Heart right ventricle (tissue), 16 donors: ENCODE results near the gene TOMM5. TPM values are rescaled to one million over a fixed set of nuclear protein-coding genes. Genes with fewer than 3 reads are reported as not detected.
A peak's percentile ranks its signal among the peaks of the same experiment; 100 is the strongest.

Source experiments
- ATAC-seq, 8 donors: fragments of 200-7000 bp; cut with Tn5 transposase; one replicate each; pipeline ENCODE4 v1.9.1; 2020; ENCODE audit warnings: mild to moderate bottlenecking in 8 of 8, moderate library complexity in 8 of 8, moderate number of reproducible peaks in 1 of 8
- DNase-seq, 2 donors: peaks; one replicate each; pipeline ENCODE4 v3.0.0-alpha.2; 2020
- H3K27ac ChIP-seq, 10 donors: fragments of 200-600 bp; sonication (generic) in 2 of 10; one replicate each; pipeline versions ENCODE4 v1.5.0 to v1.8.0; 2020 to 2022; ENCODE audit warnings: mild to moderate bottlenecking in 3 of 10
- H3K27me3 ChIP-seq, 7 donors: fragments of 200-600 bp; one replicate each; pipeline ENCODE4 v1.8.0; 2021 to 2022; ENCODE audit warnings: mild to moderate bottlenecking in 2 of 7
- H3K36me3 ChIP-seq, 9 donors: fragments of 200-600 bp; sonication (generic) in 1 of 9; one replicate each; pipeline versions ENCODE4 v1.5.0 to v1.8.0; 2020 to 2022; ENCODE audit warnings: mild to moderate bottlenecking in 2 of 9
- H3K4me1 ChIP-seq, 9 donors: fragments of 200-600 bp; sonication (generic) in 1 of 9; one replicate each; pipeline versions ENCODE4 v1.5.0 to v1.8.0; 2020 to 2022; ENCODE audit warnings: mild to moderate bottlenecking in 4 of 9
- H3K4me3 ChIP-seq, 10 donors: fragments of 200-600 bp; sonication (generic) in 2 of 10; one replicate each; pipeline versions ENCODE4 v1.5.0 to v1.8.0; 2020 to 2022; ENCODE audit warnings: mild to moderate bottlenecking in 7 of 10, moderate library complexity in 2 of 10
- H3K9me3 ChIP-seq, 11 donors: fragments of 200-600 bp in 10 of 11; sonication (generic) in 2 of 11; one replicate each; pipeline versions ENCODE4 v1.5.0 to v1.8.0; 2013 to 2022; ENCODE audit warnings: mild to moderate bottlenecking in 2 of 11, control low read depth in 1 of 11, moderate library complexity in 1 of 11
- WGBS, 2 donors: extraction: QIAGEN DNeasy Blood & Tissue Kit; methylation state at CpG; one replicate each; pipeline ENCODE4 v1.1.7; 2013; ENCODE audit warnings: inconsistent platforms in 1 of 2; 5-methylcytosine and 5-hydroxymethylcytosine counted together
- intact Hi-C, 10 donors: fragments of 100-400 bp; cut with DNase I; formaldehyde crosslinking; loops; one replicate each; pipeline versions ENCODE4 v1.11.1 to v1.14.2; 2022
- polyA plus RNA-seq, 2 donors: library from polyadenylated mRNA; stranded (reverse); fragments of 200-250 nt; gene quantifications; one replicate each; pipeline ENCODE4 v1.2.3, GENCODE V29; 2013
- total RNA-seq, 10 donors: library from RNA; stranded (reverse); fragmentation: NEBNext Ultra II Directional in 3 of 10; extraction: Animal tissue kit (Norgen Biotek cat#: 25700) in 3 of 10; gene quantifications; one replicate each; pipeline versions ENCODE4 v1.2.1 to v1.2.4, GENCODE V29; 2021 to 2023
- TF ChIP-seq, protein P1 (sequence below), 9 donors: fragments of 200-600 bp; sonication (generic) in 2 of 9; IDR thresholded peaks; one replicate each; pipeline versions ENCODE4 v1.5.0 to v1.8.0; 2021 to 2022; ENCODE audit warnings: antibody characterized with exemption in 9 of 9, mild to moderate bottlenecking in 5 of 9, moderate library complexity in 1 of 9
- donor health status: Arrhythmogenic right ventricular cardiomyopathy.
- donor health status: ischemic (EF 13 %, LVEDD 7.1; RV severe dilation, severe dysfunction).
- donor health status: healthy with polysubstance abuse.
- donor health status: DM: no; HTN: yes; CAD: no.
- donor health status: DM: no; HTN: no; CAD: no.
- donor health status: ischemic (EF 25% LVEDD 6.9; RV normal size, moderate dysfunction).
- donor health status: ischemic (EF 25% LVEDD 5.7; RV mildly dilated, moderate dysfunction).
- donor health status: healthy.
- donor health status: DM: yes; HTN: yes; CAD: no.
- donor health status: Ischemic cardiomyopathy.
- donor health status: ischemic (EF 35%, LVEDD 5.7; RV mildly dilated, moderate dysfunction).
- donor health status: nonischemic (EF 11% LVEDD 7.7; RV severe dilation, severe dysfunction).
- donor health status: DM: yes; HTN: yes; CAD: no.
- donor health status: PGD.
- donor health status: ischemic (EF 29% LVEDD 5.4; RV normal size, mild dysfunction).
- donor health status: nonischemic (EF 23%, LVEDD 6.1; RV moderate dilation, normal function).

Gene TOMM5
- total and polyA plus RNA-seq, 12 donors: 45.7 to 145 (median 52.8) TPM

DNA sequence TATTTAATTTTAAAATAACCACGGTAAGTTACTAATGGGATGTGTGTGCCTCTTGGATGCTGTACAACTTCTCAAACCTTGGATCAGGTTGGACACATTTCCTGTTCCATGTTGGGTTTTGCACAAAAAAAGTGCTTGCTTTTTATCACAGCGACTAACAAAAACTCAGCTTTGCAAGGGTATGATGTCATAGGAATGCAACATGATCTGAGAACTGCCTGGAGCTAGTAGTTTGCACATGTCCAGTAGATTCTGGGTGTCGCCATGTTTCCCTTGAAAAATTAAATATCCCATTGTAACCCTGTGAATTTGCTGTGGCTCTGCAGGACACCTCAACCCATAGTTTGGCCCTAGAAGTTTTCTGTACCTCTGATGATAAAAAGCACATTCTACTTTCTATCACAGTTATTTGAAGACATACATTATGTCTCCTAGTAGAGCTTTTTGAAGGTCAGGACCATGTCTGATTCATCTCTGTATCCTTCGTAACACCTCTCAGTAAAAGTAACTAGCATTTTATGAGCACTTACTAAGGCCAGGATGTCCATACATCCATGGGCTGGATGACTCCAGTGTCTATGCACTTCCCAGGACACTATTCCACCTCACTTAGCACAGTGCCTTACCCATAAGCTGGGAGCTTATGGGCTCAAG, 46.8 kb upstream of the TOMM5 start:
- Histone ChIP-seq H3K27ac (no peak overlapping the region), H3K9me3 (no peaks in the 10 kb centered on the region)
- ATAC-seq: no peak

DNA sequence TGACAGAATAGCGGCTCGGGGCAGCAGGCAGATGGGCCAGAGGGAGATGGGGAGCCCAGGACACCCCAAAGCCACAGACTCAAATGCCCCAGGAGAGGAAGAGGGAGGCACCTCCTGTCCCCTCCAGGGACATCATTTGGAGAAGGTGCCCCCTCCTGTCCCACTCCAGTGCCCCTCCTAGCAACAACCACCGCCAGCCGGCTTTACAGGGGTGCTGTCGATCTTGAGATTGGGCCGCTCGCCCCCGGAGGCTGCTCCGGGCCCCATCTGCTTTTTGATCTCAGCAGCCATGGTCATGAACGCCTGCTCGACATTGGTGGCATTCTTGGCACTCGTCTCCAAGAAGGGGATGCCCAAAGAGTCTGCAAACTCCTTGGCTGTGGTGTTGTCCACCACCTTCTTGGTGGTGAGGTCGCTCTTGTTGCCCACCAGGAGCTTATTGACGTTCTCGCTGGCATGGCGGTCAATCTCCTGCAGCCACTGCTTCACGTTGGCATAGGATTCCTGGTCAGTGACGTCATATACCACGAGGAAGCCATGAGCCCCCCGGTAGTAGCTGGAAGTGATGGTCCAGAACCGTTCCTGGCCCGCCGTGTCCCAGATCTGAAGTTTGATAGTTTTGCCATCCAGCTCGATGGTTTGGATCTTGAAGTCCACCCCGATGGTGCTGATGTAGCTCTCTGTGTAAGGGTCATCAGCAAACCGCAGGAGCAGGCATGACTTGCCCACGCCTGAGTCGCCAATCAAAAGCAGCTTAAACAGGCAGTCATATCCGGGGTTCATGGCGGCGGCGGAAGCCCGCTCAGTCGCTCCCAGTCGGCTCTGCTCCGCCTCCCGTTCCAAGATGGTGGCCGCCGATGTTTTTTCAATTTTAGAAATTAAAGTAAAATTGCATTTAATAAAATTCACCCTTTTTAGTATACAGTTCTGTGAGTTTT, 44.4 kb upstream of the TOMM5 start:
- Histone ChIP-seq H3K27me3 (peaks cover 0 to 5% (median 3%) of the 10 kb centered on the region in 7 donors), H3K4me3 (no peak overlapping the region), H3K9me3 (no peaks in the 10 kb centered on the region), H3K4me1 (no peaks in the 10 kb centered on the region), H3K27ac (no peak overlapping the region), H3K36me3 (no peaks in the 10 kb centered on the region)
- ATAC-seq (no peak), DNase-seq (no peak)
- intact Hi-C loops: no loop called here
- WGBS, 2 donors: 94% methylated on average over 34 to 39 of the region's 39 CpGs
- TF ChIP-seq, protein P1, sequence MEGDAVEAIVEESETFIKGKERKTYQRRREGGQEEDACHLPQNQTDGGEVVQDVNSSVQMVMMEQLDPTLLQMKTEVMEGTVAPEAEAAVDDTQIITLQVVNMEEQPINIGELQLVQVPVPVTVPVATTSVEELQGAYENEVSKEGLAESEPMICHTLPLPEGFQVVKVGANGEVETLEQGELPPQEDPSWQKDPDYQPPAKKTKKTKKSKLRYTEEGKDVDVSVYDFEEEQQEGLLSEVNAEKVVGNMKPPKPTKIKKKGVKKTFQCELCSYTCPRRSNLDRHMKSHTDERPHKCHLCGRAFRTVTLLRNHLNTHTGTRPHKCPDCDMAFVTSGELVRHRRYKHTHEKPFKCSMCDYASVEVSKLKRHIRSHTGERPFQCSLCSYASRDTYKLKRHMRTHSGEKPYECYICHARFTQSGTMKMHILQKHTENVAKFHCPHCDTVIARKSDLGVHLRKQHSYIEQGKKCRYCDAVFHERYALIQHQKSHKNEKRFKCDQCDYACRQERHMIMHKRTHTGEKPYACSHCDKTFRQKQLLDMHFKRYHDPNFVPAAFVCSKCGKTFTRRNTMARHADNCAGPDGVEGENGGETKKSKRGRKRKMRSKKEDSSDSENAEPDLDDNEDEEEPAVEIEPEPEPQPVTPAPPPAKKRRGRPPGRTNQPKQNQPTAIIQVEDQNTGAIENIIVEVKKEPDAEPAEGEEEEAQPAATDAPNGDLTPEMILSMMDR (IDR thresholded peaks at IDR 0.05): no peak

More for the DNA sequence above, 46.8 kb upstream of the TOMM5 start:
- H3K36me3 ChIP-seq: no peaks in the 10 kb centered on the region
- intact Hi-C loops: no loop called here
- H3K4me1 ChIP-seq: no peaks in the 10 kb centered on the region
- peaks cover 0 to 15% (median 7%) of the 10 kb centered on the region in 7 donors for H3K27me3 ChIP-seq
- no peak overlapping the region for H3K4me3 ChIP-seq
- TF ChIP-seq, protein P1 (IDR thresholded peaks at IDR 0.05): no peak
- WGBS, 2 donors: 68 to 74% methylated on average over 4 of the region's 4 CpGs
- no peak for DNase-seq

DNA sequence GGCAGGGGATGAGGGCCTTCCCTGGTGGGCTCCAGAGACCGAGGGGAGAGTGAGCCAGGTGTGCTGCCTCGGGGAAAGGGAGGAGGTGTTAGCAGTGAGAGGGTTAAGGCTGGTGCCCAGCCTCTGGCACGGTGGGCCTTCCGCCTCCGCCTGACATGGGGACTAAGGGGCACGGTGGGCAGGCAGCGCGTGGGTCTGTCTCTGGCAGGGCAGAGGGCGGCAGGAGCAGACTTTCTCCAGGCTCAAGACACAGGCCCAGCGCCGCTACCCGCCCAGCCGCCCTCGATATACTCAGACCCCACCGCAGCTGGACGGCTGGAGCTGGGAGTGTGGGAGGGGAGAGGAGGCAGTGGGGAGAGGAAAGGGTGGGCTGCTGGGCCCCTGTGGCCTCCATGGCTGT, 43.4 kb upstream of the TOMM5 start:
- no peaks in the 10 kb centered on the region for H3K9me3 ChIP-seq
- TF ChIP-seq, protein P1 (IDR thresholded peaks at IDR 0.05): no peak
- no peaks in the 10 kb centered on the region for H3K4me1 ChIP-seq
- intact Hi-C loops: no loop called here
- no peak overlapping the region for H3K4me3 ChIP-seq
- no peaks in the 10 kb centered on the region for H3K36me3 ChIP-seq
- DNase-seq (no peak), ATAC-seq (peak in 1 of 8 donors; percentile 26)
- H3K27ac ChIP-seq: no peak overlapping the region
- H3K27me3 ChIP-seq: peaks cover 0 to 5% (median 3%) of the 10 kb centered on the region in 7 donors
- 82 to 84% methylated on average over 15 to 16 of the region's 16 CpGs for WGBS, 2 donors

DNA sequence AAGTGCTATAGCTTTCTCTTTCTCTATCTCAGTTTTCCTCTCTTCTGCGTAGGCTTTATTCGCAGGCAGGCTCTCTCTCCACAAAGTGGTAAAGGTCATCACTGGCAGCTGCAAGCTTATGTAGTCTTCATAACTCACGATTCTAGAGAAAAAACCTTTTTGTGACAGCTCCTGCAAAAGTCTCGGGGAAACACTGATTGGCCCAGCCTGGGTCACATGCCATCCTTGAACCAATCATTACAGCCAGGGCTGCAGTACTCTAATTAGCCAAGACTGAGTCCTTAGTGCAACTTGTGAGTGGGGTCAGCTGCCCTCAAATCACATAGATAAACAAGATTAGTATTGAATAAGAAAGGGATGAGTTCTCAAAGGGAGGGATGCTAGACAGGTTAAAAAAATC, 40.1 kb upstream of the TOMM5 start:
- Histone ChIP-seq H3K9me3 (no peaks in the 10 kb centered on the region), H3K36me3 (no peaks in the 10 kb centered on the region), H3K4me3 (no peak overlapping the region), H3K27me3 (peaks cover 0 to 5% (median 3%) of the 10 kb centered on the region in 7 donors), H3K4me1 (no peaks in the 10 kb centered on the region), H3K27ac (no peak overlapping the region)
- ATAC-seq: no peak
- no peak for DNase-seq
- TF ChIP-seq, protein P1 (IDR thresholded peaks at IDR 0.05): no peak
- intact Hi-C loops: no loop called here
- 81 to 90% methylated on average over 4 of the region's 4 CpGs for WGBS, 2 donors
